ENCODE measurements around the gene ADH4.

DNA sequence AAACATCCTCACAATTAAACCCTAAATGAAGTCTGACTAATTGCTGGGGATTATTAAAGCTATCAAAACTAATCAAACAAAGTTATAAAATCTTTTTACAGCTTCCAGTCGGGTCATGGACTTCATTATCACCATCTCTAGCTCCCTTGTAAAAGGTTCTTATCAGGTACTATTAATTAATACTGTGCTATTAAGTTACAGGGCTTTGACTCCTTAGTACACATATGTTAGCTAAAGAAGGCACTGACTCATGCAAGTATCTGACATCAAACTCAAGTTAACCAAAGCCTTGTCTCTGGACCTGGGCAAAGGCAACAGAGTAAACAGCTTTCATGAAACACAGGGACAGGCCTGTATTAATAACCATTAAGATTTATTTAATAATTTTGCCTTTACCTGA lies 7.9 kb upstream of the ADH4 start:
- TF ChIP-seq, protein P1, sequence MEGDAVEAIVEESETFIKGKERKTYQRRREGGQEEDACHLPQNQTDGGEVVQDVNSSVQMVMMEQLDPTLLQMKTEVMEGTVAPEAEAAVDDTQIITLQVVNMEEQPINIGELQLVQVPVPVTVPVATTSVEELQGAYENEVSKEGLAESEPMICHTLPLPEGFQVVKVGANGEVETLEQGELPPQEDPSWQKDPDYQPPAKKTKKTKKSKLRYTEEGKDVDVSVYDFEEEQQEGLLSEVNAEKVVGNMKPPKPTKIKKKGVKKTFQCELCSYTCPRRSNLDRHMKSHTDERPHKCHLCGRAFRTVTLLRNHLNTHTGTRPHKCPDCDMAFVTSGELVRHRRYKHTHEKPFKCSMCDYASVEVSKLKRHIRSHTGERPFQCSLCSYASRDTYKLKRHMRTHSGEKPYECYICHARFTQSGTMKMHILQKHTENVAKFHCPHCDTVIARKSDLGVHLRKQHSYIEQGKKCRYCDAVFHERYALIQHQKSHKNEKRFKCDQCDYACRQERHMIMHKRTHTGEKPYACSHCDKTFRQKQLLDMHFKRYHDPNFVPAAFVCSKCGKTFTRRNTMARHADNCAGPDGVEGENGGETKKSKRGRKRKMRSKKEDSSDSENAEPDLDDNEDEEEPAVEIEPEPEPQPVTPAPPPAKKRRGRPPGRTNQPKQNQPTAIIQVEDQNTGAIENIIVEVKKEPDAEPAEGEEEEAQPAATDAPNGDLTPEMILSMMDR (conservative IDR thresholded peaks at IDR 0.05; ENCODE audit: low read depth, low read length) = no peak
- TF ChIP-seq POLR2A (IDR thresholded peaks at IDR 0.05; ENCODE audit: low read depth, low read length) (no peak), RFX5 (IDR thresholded peaks at IDR 0.05; ENCODE audit: low read depth, low read length) (no peak), RCOR1 (IDR thresholded peaks at IDR 0.05; ENCODE audit: insufficient replicate concordance, low read length) (no peak), MAZ (IDR thresholded peaks at IDR 0.05; ENCODE audit: borderline replicate concordance, low read depth, low read length) (no peak), FOS (IDR thresholded peaks at IDR 0.05; ENCODE audit: low read depth, low read length) (no peak), SMC3 (IDR thresholded peaks at IDR 0.05; ENCODE audit: low read depth, low read length) (no peak), CHD1 (IDR thresholded peaks at IDR 0.05; ENCODE audit: low read depth, low read length) (no peak), NFE2L2 (IDR thresholded peaks at IDR 0.05; ENCODE audit: low read depth, low read length) (no peak), MXI1 (IDR thresholded peaks at IDR 0.05; ENCODE audit: borderline replicate concordance, low read depth, low read length) (no peak), MAFK (IDR thresholded peaks at IDR 0.05; ENCODE audit: low read depth, low read length) (no peak), RAD21 (IDR thresholded peaks at IDR 0.05; ENCODE audit: low read length) (no peak)
- TF ChIP-seq, protein P2, sequence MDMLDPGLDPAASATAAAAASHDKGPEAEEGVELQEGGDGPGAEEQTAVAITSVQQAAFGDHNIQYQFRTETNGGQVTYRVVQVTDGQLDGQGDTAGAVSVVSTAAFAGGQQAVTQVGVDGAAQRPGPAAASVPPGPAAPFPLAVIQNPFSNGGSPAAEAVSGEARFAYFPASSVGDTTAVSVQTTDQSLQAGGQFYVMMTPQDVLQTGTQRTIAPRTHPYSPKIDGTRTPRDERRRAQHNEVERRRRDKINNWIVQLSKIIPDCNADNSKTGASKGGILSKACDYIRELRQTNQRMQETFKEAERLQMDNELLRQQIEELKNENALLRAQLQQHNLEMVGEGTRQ (IDR thresholded peaks at IDR 0.05; ENCODE audit: low read depth, low read length) = no peak

Data from IMR-90 (cell line).